ENCODE measurements around the gene GRIN2D.

DNA sequence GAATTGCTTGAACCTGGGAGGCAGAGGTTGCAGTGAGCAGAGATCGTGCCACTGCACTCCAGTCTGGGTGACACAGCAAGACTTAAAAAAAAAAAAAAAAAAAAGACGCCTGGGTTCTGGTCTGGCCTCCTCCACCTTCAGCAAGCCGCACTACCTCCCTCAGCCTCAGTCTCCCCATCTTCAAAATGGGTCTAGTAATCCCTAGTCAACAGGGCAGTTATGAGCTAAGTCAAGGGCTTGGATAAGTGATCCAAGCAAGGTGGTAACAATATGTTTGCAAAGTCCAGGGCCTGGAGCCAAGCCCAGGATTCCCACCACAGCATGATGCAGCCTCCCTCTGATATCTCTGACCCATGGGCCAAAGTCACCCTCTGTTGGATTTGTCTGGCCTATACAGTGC lies 6.5 kb upstream of the GRIN2D start:
- TF ChIP-seq, protein P1, sequence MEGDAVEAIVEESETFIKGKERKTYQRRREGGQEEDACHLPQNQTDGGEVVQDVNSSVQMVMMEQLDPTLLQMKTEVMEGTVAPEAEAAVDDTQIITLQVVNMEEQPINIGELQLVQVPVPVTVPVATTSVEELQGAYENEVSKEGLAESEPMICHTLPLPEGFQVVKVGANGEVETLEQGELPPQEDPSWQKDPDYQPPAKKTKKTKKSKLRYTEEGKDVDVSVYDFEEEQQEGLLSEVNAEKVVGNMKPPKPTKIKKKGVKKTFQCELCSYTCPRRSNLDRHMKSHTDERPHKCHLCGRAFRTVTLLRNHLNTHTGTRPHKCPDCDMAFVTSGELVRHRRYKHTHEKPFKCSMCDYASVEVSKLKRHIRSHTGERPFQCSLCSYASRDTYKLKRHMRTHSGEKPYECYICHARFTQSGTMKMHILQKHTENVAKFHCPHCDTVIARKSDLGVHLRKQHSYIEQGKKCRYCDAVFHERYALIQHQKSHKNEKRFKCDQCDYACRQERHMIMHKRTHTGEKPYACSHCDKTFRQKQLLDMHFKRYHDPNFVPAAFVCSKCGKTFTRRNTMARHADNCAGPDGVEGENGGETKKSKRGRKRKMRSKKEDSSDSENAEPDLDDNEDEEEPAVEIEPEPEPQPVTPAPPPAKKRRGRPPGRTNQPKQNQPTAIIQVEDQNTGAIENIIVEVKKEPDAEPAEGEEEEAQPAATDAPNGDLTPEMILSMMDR (IDR thresholded peaks at IDR 0.05) = no peak
- TF ChIP-seq POLR2A (IDR thresholded peaks at IDR 0.05) = no peak
